GM19372 (cell line): Measurements from ENCODE around the gene ADIG.
"Not testable (repeated sequence)": the region's sequence is repeated elsewhere in the genome, so short reads cannot be mapped to it uniquely, and the experiment has no call there.

Experiments
- ATAC-seq: cut with Tn5 transposase; IDR thresholded peaks from one replicate; pipeline ENCODE4 v1.9.1; 2021; ENCODE audit warnings: mild to moderate bottlenecking, low read depth, moderate library complexity; ENCODE audit not compliant: unreplicated experiment

Gene ADIG

DNA sequence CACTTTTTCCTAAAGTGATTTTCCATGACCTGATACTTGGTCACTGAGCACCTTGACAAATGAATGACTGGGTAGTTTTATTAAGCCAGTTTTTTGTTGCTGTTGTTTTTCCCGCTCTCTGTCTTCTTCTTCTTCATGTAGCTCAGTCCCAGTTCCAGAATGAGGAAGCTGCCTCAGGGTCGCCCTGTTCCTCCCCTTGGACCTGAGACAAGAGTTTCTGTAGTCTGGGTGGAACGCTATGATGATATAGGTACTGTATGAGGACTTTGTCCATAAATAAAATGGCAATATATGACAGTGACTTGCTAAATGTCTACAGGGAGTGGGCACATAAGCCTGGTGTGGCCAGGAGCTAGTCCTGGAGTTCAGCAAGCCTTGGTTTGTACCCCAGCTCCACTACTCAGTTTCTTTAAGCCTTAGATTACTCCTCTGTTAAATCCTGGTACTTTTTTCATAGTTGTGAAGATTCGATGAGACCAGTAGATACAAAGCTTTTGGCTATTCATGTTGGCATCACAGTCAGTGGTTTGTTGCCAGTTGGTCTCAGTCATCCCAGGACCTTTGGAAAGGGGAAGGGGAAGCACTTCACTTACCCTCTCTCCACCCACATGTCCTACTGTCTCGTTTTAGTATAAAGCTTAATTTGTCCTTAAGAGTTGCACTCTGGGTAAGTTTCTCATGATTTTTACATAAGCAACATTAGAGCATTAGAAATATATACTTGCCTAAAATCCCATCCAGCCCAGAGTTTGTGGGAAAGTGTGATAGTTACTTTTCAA lies 11.1 kb upstream of the ADIG start:
- no peak for ATAC-seq

DNA sequence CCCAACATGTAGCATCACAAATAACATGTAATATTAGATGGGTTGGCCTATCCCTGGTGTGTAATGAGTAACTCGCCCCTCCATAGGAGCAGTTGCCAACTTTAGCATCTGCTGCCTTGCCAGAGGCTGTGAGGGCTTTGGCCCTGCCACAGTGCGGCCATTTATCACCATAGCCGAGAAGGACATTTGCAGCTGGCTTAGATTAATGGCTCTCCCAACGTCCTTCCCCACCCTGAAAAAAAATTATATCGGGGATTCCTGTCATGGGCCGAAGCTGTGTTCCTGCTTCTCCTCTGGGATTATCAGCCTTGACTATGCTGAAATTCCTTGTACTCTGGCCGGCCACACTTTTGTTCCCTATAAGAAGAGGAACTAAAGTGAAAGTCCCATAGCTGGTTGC lies 7.6 kb upstream of the ADIG start:
- no peak for ATAC-seq

DNA sequence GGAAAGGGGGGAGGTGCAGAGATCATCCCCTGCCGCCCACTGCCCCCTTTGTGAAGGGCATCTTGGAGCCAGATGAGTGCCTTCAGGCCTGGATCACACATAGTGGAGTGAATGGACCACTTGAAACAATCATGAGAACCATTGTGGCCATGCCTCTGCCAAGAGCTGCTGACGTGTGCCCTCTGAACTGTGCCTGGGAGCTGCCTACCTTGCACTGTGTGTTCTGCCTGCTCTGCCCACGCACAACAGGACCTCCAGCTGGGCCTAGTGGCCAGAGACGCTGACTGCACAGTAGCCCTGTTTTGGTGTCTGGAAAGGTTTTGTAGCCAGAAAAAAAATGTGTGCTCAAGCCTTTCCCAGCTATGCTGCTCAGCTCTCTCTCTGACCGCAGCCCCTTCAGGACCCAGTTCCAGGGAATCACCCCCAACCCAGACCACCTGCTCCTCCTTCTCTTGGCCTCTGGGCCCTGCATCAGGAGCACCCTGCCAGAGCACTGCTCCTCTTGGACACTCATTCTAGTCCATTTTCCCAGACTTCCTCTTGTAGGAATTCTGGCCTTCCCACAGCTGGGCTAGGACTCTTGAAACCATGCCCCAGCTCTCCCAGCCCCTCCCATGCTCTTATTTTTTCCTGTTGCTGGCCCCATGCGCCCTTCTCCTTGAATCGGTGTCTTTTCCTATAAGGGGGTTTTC lies 1.6 kb upstream of the ADIG start:
- no peak for ATAC-seq

DNA sequence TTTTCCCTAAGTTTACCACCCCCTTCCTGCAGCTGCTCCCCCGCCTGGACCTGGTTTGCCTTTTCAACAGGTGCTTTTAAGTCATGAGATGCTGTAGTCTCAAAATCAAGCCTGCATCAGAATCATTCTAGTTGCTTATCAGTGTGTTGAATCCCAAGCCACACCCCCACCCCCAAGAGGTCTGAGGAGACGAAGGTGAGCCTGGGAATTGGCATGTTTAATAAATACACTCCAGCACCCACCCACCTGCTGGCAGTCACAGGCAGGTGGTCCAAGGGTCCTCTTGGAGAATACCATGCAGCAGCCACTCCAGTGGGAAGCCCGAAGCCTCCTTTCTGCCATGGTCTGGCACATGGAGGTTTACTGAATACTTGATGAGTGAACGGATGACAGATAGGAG lies 1.1 kb upstream of the ADIG start:
- no peak for ATAC-seq

DNA sequence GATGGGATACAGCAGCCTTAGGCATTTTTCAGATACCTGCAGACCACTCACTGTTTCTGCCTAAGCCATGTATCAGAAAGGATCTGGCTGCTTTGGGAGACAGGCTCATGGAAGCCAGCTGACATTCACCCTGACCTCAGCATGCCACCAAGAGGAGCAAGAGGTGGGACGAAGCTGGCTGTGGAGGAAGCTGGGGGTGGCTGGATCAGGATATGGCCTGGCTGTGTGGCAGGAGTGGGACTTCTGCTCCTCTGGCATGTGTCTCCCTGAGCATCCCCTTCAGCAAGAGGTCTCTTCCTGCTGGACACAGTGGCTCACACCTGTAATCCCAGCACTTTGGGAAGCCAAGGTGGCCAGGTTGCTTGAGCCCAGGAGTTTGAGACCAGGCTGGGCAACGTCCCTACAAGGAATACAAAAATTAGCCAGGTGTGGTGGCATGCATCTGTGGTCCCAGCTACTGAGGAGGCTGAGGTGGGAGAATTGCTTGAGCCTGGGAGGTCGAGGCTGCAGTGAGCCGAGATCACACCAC lies 897 bp downstream of the ADIG start:
- no peak for ATAC-seq

DNA sequence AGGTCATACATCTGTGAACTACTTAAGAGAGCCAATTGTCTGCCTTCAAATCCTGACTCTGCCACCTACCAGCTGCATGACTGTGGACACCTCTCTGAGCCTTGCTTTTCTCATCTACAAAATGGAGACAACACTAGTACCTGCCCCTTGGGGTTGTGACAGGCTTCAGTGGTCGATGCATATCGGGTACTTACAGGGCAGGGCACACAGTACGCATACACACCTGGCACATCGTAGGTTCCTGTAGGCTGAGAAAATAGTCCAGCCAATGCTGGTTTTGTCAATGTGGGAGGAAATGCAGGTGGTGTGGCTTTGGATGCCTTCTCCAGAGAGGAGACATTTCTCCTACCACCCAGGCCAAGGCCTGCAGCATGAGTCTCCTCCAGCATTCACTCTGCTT lies 2.3 kb downstream of the ADIG start:
- ATAC-seq = no peak

DNA sequence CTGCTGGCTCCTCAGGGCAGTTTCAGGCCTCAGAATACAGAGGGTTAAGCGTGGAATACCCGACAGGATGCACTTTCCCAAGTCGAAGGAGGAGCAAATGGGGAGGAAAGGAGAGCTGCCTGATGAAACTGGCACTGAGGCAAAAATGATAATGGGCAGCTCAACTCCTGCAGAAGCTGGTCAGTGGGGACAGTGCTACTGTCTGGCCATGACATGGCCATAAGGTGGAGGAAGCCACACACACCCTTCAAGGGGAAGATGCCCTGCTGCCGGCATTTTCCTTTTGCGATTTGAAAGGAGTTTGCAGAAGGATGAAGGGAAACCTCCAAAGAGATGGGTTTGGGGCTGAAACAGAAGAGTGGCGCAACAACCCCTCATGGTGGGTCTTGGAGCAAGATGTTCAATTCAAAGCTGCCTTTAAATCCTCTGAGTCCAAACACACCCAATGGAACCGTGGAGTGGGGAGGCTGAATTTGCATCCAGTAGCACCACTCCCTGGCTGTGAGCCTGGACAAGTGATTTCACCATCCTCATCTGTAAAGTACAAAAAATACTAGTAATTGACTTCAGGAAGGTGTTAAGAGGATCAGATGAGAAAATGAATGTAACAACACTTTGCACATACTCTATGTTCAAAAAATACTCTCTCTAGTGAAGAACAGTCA lies 3.2 kb downstream of the ADIG start:
- ATAC-seq = no peak

DNA sequence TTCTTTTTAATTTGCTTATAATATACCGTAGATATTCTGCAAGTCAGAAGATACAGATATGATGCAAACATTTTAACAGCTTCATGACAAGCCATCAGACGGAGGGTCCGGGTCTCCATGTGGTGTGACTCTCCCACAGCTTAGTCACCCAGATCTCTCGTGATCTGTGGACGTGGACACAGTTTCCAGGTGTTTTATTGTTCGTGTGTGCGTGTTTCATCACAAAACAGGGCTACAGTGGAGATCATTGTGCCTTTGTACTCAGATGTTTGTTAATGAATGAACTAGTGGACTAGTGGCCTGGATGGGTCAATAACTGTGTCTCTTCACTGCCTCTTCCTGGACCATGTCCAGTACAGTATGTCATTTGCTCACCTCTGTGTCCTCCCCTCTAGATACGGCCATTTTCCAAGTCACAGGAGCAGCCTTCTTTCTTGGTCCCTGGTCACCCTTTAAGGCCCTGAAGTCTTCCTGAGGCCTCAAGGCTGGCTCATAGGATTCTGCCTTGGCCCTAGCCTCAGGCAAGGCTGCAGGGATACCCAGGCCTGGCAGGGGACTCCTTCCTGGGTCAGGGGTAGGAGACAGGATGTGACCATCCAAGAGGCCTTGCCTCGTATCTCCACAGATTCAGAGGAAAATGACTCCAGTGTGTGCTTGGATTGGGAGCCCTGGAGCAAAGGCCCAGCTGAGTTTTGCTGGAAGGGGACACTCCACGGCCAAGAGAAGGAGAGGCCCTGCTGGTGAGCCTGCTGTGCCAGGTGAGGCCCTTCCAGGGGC lies 4.6 kb downstream of the ADIG start:
- no peak for ATAC-seq

DNA sequence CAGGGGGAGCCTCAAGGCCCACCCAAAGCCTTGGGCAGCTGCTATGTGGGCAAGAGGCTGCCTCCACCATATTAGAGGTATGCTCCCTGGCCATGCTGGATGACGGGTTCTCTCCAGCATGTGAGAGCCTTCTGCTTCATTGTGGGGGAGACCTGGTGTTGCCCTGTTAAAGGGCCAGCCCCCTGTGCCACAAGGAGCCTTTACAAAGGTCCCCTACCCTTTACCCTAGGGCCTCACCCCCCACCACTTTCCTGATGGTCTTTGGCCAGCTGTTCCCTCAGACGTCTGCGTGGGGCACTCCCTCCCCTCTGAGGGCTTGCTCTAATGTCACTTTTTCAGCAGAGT lies 5.2 kb downstream of the ADIG start:
- no peak for ATAC-seq

DNA sequence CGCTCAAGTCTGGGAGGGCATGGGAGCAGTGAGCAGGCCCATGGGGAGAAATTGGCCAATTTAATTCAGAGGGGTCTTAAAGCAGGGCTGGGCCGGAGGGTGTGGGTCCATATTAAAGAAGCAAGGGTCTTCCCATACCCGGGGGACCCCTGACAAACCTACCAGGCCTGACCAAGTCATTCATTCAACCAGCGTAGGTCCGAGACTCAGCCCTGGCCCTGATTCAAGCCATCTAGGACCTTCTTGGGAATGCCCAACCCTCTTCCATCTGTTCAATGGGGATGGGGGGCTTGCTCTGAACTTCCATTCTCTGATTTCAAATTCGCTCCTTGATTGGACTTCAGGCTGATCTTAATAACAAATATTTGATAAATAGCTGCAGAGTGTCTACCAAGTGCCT lies 7.3 kb downstream of the ADIG start:
- ATAC-seq = no peak

DNA sequence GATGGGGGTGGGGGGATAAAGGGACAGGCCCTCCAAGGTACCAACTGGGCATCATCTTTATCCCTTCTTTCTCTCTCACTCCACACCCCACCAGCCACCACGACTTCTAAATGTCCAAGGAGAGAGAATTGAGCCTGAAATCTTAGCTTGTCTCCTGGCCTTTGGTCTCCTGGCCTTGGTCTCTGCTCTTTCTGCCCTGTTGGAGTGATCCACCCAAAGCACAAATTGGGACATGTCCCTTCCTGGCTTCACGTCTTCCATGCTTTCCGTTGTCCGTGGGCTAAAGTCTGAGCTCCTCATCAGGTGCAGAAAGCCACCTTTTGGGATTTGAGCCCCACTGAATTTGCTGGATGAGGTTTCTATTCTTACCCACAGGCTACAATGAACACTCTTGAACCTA lies 8.4 kb downstream of the ADIG start:
- no peak for ATAC-seq

DNA sequence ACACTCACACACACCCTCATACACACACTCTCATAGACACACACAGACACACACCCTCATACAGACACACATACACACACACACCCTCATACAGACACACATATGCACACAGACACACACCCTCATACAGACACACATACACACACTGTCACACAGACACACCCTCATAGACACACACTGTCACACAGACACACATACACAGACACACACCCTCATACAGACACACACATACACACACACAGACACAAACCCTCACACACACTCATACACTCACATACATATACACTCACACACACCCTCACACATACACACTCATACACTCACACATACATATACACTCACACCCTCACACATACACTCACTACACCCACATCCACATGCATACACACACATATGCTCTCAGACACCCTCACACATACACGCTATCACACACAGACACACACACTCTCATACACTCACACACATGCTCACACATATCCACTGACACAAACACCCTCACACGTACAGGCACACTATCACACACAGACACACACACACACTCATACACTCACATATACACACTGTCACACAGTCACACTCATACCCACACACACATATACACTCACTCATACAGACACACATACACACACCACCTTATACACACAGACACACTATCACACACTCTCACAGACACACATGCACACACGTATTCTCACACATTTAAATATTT lies 9.1 kb downstream of the ADIG start:
- ATAC-seq = no peak

DNA sequence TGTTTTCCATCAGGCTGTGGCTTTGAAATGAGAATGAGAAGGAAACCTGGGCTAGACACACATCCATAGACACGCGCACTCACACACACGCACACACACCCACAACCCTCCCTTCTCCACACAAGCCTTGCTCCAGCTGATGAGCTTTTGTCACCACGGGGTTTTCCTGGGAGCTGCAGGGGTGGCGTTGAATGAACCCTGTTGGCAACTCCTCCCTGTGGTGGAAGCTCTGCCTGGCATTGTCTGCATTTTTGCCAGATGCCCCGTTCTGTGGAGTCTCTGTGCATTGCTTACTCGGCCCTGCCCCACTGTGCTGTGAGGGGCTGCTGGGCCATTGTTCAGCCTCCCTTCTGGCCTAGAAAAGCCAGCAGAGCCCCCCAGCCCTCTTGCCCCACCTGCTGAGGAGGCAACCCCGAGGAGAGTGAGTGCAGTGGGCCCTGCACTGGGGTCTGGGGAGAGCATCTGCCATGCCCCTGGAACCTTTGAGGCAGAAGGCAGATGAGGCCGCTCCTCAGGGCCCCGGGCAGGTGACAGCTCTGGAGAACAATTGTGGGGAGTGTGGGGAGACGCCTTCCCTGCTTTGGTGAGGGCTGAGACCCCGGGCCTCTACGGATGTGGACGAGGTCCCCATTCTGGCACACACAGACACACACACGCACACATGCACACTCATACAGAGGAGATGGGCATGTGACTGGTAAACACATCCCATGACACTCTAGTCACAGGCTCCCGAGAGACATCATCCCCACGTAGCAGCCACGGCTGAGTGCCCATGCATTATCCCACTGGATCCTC lies 9.9 kb downstream of the ADIG start:
- ATAC-seq = no peak

DNA sequence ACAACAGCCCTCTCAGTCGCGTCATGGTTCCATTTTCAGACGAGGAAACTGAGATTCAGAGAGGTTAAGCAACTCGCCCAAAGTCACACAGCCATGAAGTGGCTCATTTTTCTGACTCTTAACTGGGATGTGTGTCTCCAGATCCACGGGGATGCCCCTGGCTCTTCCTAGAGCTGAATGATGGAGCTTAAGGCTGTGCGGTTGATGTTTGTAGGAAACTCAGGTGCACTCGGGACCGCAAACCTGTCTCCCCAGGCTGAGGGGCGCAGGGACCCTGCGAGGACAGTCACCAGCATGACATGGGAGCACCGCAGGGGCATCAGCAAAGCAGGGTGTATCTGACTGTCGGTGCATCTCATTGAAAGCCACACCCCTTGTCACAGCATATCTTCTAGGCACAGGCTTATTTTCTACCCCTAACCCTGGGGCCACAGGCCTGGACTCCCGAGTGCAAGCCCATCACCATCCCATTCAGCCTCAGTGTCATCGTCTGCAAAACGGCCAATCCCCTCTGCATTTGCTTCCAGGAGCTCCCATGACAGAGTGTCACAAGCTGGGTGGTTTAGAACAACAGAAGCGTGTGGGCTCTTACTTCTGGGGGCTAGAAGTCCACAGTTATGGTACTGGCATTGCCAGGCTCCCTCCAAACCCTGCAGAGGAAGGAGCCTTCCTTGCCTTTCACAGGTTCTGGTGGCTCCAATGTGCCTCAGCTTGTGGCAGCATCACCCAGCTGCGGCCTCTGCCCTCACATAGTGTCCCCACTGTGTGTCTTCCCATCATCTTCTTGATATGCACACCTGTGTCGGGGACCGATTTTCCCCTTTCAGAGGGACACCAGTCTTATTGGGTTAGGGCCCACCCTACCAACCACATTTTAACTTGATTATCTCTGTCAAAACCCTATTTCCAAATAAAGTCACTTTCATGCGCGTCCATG lies 10.7 kb downstream of the ADIG start:
- ATAC-seq = no peak

DNA sequence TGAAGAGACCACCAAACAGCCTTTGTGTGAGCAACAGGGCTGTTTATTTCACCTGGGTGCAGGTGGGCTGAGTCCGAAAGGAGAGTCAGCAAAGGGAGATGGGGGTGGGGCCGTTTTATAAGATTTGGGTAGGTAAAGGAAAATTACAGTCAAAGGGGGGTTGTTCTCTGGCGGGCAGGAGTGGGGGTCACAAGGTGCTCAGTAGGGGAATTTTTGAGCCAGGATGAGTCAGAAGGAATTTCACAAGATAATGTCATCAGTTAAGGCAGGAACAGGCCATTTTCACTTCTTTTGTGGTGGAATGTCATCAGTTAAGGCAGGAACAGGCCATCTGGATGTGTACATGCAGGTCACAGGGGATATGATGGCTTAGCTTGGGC lies 11.4 kb downstream of the ADIG start:
- ATAC-seq = not testable (repeated sequence)

DNA sequence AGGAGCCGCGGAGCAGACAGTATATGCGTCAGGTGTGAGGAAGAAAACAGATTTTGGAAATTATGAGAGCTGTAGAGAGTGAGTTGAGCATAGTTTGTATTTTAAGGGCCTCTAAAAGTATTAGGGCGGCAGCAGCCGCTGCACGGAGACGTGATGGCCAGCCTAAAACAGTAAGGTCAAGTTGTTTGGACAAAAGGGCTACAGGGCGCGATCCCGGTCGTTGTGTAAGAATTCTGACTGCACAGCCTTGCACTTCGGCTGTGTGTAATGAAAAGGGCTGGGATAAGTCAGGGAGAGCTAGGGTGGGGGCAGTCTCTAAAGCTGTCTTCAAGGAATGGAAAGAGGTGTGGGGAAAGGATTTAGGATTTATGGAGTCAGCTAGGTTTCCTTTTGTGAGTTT lies 13.3 kb downstream of the ADIG start:
- not testable (repeated sequence) for ATAC-seq

DNA sequence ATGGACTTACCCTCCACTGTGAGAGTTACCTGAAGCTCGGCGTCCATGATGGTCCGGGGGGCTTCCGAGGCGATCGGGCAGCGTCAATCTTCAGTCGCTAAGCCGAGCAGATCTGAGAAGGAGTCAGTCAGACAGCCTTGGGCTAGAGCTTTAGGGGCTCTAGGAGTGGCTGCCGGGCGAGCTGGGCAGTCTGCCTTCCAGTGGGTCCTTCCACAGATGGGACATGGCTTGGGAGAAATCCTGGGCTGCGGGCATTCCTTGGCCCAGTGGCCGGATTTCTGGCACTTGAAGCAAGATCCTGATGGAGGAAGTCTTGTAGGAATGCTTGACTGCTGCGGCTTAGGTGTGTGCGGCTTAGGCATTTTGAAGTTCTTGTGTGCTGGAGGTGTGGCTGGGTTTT lies 14.9 kb downstream of the ADIG start:
- not testable (repeated sequence) for ATAC-seq

DNA sequence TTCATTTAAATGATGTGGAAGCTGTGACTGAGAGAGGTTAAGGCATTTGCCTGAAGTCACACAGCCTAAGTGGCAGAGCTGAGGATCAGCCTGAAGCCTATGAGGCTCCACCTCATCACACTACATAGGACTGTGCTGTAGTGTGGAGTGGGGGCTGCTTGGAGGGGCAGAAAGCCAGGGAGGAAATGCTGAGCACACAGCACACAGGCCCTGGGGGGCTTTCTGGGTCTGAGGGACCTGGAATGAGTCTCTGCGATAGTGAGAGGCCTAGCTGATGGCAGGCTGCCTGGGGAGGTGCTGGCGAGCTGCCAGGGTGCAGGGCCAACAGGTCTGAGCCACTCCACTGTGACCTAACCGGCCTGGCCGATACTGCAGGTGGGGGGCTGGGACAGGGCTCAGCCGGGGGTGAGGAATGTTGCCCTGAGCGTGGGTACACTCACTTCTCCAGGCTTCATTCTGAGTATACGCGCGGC lies 18.4 kb downstream of the ADIG start:
- ATAC-seq = no peak
